Panc1 (cell line): ENCODE measurements around the gene KCNA5. TPM values are rescaled to one million over a fixed set of nuclear protein-coding genes. Genes with fewer than 3 reads are reported as not detected.

Experiments used
- ATAC-seq: fragments of 200-7000 bp; cut with Tn5 transposase; 2 replicates; pipeline ENCODE4 v1.9.1; 2020; ENCODE audit warnings: mild to moderate bottlenecking, moderate library complexity
- BruUV-seq: library from RNA; stranded (reverse); fragments of 400-500 nt; replicated peaks from 2 replicates; lab custom pipeline; 2021; lab: Mats Ljungman, UMichigan
- CTCF ChIA-PET: fragments of 300-600 bp; sonication (Branson Sonifier 250); formaldehyde crosslinking; loops from one replicate; lab custom pipeline; 2022; ENCODE audit warnings: antibody characterized with exemption; lab: Charles Lee
- POLR2A ChIA-PET: fragments of 300-600 bp; sonication (Branson Sonifier 250); formaldehyde crosslinking; loops from one replicate; lab custom pipeline; 2022; ENCODE audit warnings: antibody characterized with exemption; lab: Charles Lee
- DNase-seq: peaks from one replicate; pipeline ENCODE4 v3.0.0-alpha.2; 2010; ENCODE audit warnings: low read depth, low spot score
- H3K27ac ChIP-seq: 2 replicates; pipeline ENCODE4 v1.5.1; 2011; ENCODE audit warnings: mild to moderate bottlenecking, low read length, inconsistent platforms
- H3K27me3 ChIP-seq: fragments of 200-500 bp; sonication (Bioruptor generic); 2 replicates; pipeline ENCODE4 v1.6.0; 2014; ENCODE audit warnings: low read length, inconsistent platforms; ENCODE audit not compliant: control insufficient read depth, insufficient read depth
- H3K36me3 ChIP-seq: fragments of 200-500 bp; sonication (Bioruptor generic); 2 replicates; pipeline ENCODE4 v1.5.1; 2014; ENCODE audit warnings: inconsistent platforms, mild to moderate bottlenecking, low read length, moderate library complexity; ENCODE audit not compliant: control insufficient read depth, insufficient read depth
- H3K4me1 ChIP-seq: 2 replicates; pipeline ENCODE4 v1.5.1; 2011; ENCODE audit warnings: inconsistent platforms, mild to moderate bottlenecking, low read length, moderate library complexity; ENCODE audit not compliant: control insufficient read depth, insufficient read depth
- H3K4me3 ChIP-seq, 2 experiments: 2 replicates each; pipeline ENCODE4 v1.5.1; 2011 to 2012; ENCODE audit warnings: low read depth in 2 of 2, low read length in 2 of 2, mild to moderate bottlenecking in 2 of 2, inconsistent platforms in 1 of 2, moderate library complexity in 1 of 2
- H3K9me3 ChIP-seq: fragments of 200-500 bp; sonication (Bioruptor generic); 2 replicates; pipeline ENCODE4 v1.5.1; 2014; ENCODE audit warnings: low read depth, mild to moderate bottlenecking, inconsistent platforms, low read length, moderate library complexity; ENCODE audit not compliant: control insufficient read depth, insufficient read depth
- CTCF ChIP-seq: fragments of 450-650 bp; IDR thresholded peaks from 2 replicates; pipeline ENCODE4 v1.5.1; 2017; ENCODE audit warnings: mild to moderate bottlenecking
- POLR2AphosphoS5 ChIP-seq: IDR thresholded peaks from 2 replicates; pipeline ENCODE4 v1.6.1; 2012; ENCODE audit warnings: mild to moderate bottlenecking, low read depth, low read length, moderate library complexity
- REST ChIP-seq, 2 experiments: IDR thresholded peaks; 2 replicates each; pipeline ENCODE4 v1.6.1; 2011 to 2012; ENCODE audit warnings: low read depth in 2 of 2, control low read depth in 1 of 2, low read length in 1 of 2, mild to moderate bottlenecking in 1 of 2, moderate library complexity in 1 of 2; ENCODE audit not compliant: insufficient read depth in 1 of 2
- SIN3A ChIP-seq: IDR thresholded peaks from 2 replicates; pipeline ENCODE4 v1.6.1; 2012; ENCODE audit warnings: low read depth, mild to moderate bottlenecking, low read length, moderate library complexity, borderline replicate concordance; ENCODE audit not compliant: insufficient read depth
- TCF7L2 ChIP-seq: IDR thresholded peaks from 2 replicates; pipeline ENCODE4 v1.6.1; 2011; ENCODE audit warnings: mild to moderate bottlenecking, low read depth, low read length, inconsistent platforms
- in situ Hi-C: cut with HindIII; loops from 2 replicates; pipeline ENCODE4 v1.10.0; 2016; ENCODE audit warnings: low sequenced_read_pairs, low pct_unique_long_range_greater_than_20kb
- intact Hi-C: fragments of 100-400 bp; cut with micrococcal nuclease; formaldehyde crosslinking; loops from one replicate; pipeline ENCODE4 v1.10.0; 2022; ENCODE audit not compliant: unreplicated experiment
- total RNA-seq: library from RNA; stranded (reverse); gene quantifications from one replicate; pipeline ENCODE4 v1.2.1, GENCODE V29; 2021; ENCODE audit not compliant: unreplicated experiment

KCNA5 gene
- total RNA-seq, 1 experiment from 2014 or later: not detected

- intact Hi-C loops: no loop called here
- TF ChIP-seq TCF7L2 (no peak), POLR2AphosphoS5 (no peak), SIN3A (no peak), CTCF (no peak), REST (IDR thresholded peaks at IDR 0.05; ENCODE audit: insufficient read depth in 1 of 2, low read depth in 2 of 2, low read length in 1 of 2) (no peak)
- ATAC-seq (no peak), DNase-seq (no peak)
- ChIA-PET POLR2A (no interaction called here), CTCF (no interaction called here)
- in situ Hi-C loops: no loop called here
- H3K36me3 ChIP-seq: no peaks in the 10 kb centered on the region
- no peaks in the 10 kb centered on the region for H3K9me3 ChIP-seq
- BruUV-seq: no TSS peak
- H3K4me3 ChIP-seq: no peak overlapping the region
- no peaks in the 10 kb centered on the region for H3K4me1 ChIP-seq
- no peak overlapping the region for H3K27ac ChIP-seq
- H3K27me3 ChIP-seq: no peaks in the 10 kb centered on the region; the same call in 1 of the 2 replicates
Observed at GRCh38 chr12:5034603-5035002, 9.1 kb upstream of the KCNA5 start.

- BruUV-seq: no TSS peak
- POLR2A ChIA-PET: interaction anchor here (0.7 kb wide), 1 partner anchor 17 kb away, joined by 3 read pairs; no protein-coding TSS in a partner anchor
Observed at GRCh38 chr12:5035618-5036017, 8.1 kb upstream of the KCNA5 start.

More at GRCh38 chr12:5035618-5036017, 8.1 kb upstream of the KCNA5 start:
- DNase-seq: no peak
- Histone ChIP-seq H3K9me3 (no peaks in the 10 kb centered on the region), H3K27ac (no peak overlapping the region), H3K4me1 (no peaks in the 10 kb centered on the region), H3K4me3 (no peak overlapping the region), H3K36me3 (no peaks in the 10 kb centered on the region), H3K27me3 (no peaks in the 10 kb centered on the region; the same call in 1 of the 2 replicates)
- no peak for ATAC-seq
- intact Hi-C loops (no loop called here), in situ Hi-C loops (no loop called here)
- CTCF ChIA-PET: no interaction called here
- no peak for TF ChIP-seq CTCF
- TF ChIP-seq TCF7L2: no peak
- no peak for TF ChIP-seq POLR2AphosphoS5
- TF ChIP-seq REST (IDR thresholded peaks at IDR 0.05; ENCODE audit: insufficient read depth in 1 of 2, low read depth in 2 of 2, low read length in 1 of 2): no peak
- TF ChIP-seq SIN3A: no peak
